ENCODE results near the gene DLL4.

DLL4 gene

DNA sequence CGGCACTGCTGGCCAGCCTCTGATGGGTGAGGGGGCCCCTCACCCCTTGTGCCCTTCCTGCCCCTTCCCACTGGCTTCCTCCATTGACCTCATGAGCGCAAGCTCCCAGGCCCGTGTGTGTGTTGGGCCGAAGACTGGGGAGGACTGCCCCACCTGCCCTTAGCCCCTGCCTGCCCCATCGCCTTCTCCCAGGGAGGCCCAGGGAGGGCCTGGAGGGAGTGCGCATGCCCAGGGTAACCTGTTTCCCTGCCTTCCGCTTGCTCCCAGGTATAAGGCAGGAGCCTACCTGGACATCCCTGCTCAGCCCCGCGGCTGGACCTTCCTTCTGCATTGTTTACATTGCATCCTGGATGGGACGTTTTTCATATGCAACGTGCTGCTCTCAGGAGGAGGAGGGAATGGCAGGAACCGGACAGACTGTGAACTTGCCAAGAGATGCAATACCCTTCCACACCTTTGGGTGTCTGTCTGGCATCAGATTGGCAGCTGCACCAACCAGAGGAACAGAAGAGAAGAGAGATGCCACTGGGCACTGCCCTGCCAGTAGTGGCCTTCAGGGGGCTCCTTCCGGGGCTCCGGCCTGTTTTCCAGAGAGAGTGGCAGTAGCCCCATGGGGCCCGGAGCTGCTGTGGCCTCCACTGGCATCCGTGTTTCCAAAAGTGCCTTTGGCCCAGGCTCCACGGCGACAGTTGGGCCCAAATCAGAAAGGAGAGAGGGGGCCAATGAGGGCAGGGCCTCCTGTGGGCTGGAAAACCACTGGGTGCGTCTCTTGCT, 8.8 kb downstream of the DLL4 start:
- Mint-ChIP-seq H3K9me3 (no peaks in the 10 kb centered on the region), H3K4me1 (peaks cover 16% of the 10 kb centered on the region), H3K4me3 (peak overlapping the region in 2 of 3 experiments; percentile 25 to 37), H3K27me3 (ENCODE audit: low read depth) (peaks cover 43% of the 10 kb centered on the region), H3K27ac (no peak overlapping the region), H3K36me3 (ENCODE audit: low read depth) (no peaks in the 10 kb centered on the region)
- TF ChIP-seq, protein P1, sequence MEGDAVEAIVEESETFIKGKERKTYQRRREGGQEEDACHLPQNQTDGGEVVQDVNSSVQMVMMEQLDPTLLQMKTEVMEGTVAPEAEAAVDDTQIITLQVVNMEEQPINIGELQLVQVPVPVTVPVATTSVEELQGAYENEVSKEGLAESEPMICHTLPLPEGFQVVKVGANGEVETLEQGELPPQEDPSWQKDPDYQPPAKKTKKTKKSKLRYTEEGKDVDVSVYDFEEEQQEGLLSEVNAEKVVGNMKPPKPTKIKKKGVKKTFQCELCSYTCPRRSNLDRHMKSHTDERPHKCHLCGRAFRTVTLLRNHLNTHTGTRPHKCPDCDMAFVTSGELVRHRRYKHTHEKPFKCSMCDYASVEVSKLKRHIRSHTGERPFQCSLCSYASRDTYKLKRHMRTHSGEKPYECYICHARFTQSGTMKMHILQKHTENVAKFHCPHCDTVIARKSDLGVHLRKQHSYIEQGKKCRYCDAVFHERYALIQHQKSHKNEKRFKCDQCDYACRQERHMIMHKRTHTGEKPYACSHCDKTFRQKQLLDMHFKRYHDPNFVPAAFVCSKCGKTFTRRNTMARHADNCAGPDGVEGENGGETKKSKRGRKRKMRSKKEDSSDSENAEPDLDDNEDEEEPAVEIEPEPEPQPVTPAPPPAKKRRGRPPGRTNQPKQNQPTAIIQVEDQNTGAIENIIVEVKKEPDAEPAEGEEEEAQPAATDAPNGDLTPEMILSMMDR (IDR thresholded peaks at IDR 0.05; ENCODE audit: unreplicated experiment in 3 of 3): peak; percentile 16 to 24 (median 23)

DNA sequence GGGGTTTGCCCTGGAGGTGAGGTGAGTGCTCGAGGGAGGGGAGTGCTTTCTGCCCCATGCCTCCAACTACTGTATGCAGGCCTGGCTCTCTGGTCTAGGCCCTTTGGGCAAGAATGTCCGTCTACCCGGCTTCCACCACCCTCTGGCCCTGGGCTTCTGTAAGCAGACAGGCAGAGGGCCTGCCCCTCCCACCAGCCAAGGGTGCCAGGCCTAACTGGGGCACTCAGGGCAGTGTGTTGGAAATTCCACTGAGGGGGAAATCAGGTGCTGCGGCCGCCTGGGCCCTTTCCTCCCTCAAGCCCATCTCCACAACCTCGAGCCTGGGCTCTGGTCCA, 9.4 kb downstream of the DLL4 start:
- Mint-ChIP-seq H3K9me3 (no peaks in the 10 kb centered on the region), H3K27ac (no peak overlapping the region), H3K4me3 (no peak overlapping the region), H3K4me1 (peaks cover 14% of the 10 kb centered on the region), H3K27me3 (ENCODE audit: low read depth) (peaks cover 38% of the 10 kb centered on the region), H3K36me3 (ENCODE audit: low read depth) (no peaks in the 10 kb centered on the region)
- TF ChIP-seq, protein P1 (IDR thresholded peaks at IDR 0.05; ENCODE audit: unreplicated experiment in 3 of 3): no peak

DNA sequence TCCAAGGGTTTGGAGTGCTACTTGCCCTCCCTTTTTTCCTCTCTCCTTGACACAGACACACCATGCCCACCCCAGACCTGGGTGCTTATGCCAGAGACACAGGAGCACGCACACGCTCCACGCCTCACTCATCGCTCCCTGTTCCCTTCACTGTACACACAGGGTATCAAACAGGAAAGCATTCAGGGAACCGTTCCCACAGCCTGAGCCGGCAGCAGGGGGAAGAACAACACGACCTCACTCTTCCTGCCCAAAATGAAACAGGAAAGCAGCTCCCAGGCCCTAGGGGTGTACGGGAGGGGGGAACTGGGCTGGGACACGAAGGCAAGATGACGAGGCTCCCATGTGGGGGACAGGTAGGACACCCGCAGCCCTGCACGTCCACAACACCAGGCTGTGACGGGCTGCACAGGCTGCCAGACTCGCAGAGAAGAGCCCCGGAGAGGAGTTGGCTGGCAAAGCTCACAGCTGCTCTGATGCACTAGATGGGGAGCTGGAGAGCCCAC, 11.2 kb downstream of the DLL4 start:
- Mint-ChIP-seq H3K36me3 (ENCODE audit: low read depth) (no peaks in the 10 kb centered on the region), H3K27ac (peak overlapping the region; percentile 57 to 69 (median 63)), H3K4me3 (peak overlapping the region; percentile 74 to 78 (median 76)), H3K27me3 (ENCODE audit: low read depth) (peaks cover 38% of the 10 kb centered on the region), H3K4me1 (peaks cover 11% of the 10 kb centered on the region), H3K9me3 (no peaks in the 10 kb centered on the region)
- TF ChIP-seq, protein P1 (IDR thresholded peaks at IDR 0.05; ENCODE audit: unreplicated experiment in 3 of 3): no peak

DNA sequence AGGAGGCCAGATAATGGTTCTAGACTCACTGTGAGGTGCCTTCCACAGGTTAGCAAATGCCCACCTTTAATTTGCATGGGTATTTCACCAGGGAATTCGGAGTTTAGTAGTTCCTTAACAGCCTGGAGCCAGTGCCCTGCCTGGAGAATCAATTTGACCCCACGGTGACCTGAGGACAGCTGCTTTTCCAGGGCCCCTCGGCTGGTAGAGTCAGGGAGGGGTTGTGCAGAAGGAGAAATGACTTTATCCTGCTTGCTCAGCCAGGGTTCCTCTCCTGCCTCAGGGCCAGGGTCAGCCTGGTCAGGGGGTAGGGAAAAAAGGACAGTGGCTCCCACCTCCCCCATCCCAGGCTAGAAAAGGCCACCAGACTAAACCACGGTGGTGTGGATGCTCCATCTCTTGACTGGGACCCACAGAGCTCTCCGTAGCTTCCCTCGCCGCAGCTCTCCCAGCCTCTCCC, 12.0 kb downstream of the DLL4 start:
- H3K27ac Mint-ChIP-seq: peak overlapping the region; percentile 69 to 77 (median 70)
- H3K4me1 Mint-ChIP-seq: peaks cover 11% of the 10 kb centered on the region
- H3K4me3 Mint-ChIP-seq: peak overlapping the region; percentile 74 to 78 (median 76)
- TF ChIP-seq, protein P1 (IDR thresholded peaks at IDR 0.05; ENCODE audit: unreplicated experiment in 3 of 3): no peak
- no peaks in the 10 kb centered on the region for H3K36me3 Mint-ChIP-seq (ENCODE audit: low read depth)
- peaks cover 46% of the 10 kb centered on the region for H3K27me3 Mint-ChIP-seq (ENCODE audit: low read depth)
- no peaks in the 10 kb centered on the region for H3K9me3 Mint-ChIP-seq

DNA sequence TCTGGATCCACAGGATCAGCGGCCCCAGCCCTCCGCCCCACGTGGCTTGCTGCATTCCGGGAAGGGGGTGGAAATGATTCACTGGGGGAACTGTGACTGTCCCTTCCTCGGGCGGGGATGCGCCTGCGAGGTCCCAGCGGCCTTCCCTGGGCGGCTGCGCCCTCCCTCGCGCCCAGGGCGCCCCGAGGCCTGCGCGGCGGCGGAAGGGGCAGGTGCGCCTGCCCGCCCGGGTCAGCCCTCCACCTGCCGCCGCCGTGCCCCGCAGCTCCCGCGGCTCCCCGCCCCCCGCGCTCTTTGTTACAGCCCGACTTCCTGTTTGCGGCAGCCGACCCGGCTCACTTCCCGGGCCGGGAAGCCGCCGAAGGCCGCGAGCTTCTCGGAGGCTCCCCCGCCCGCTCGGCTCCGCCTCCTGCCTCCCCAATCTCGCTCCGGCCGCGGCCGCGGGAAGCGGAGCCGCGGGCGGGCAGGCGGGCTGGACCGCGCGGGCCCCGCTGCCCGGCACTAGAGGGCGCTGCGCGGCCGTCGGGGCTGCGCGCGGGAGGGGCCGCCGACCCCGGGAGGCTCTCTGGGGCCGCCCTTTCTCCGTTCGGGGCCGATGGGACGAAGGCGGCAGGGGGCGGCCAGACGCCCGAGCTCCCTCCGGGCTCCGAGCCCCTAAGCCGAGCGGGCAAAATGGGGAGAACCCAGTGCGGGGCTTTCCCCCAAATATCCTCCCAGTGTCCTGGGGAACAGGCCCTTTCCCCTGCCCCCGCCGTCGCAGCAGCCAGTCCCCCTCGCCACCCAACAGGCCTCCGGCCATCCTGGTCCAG, 12.6 kb downstream of the DLL4 start:
- Mint-ChIP-seq H3K9me3 (no peaks in the 10 kb centered on the region), H3K4me3 (peak overlapping the region; percentile 74 to 85 (median 82)), H3K27ac (peak overlapping the region in 2 of 3 experiments; percentile 70 to 77), H3K4me1 (peaks cover 11% of the 10 kb centered on the region), H3K27me3 (ENCODE audit: low read depth) (peaks cover 48% of the 10 kb centered on the region), H3K36me3 (ENCODE audit: low read depth) (no peaks in the 10 kb centered on the region)
- TF ChIP-seq, protein P1 (IDR thresholded peaks at IDR 0.05; ENCODE audit: unreplicated experiment in 3 of 3): peak; percentile 51 to 65 (median 58)

Measured in nephron (organoid).